NCI-H526 treated with DMSO at 0.1 percent for 48 hours (cell line): ENCODE data around the gene OR1J1.

Experiments used
- DNase-seq: peaks from one replicate; lab custom pipeline; 2025; lab: John Stamatoyannopoulos, UW

OR1J1 gene

GRCh38 chr9:122445155-122445749, 32.5 kb downstream of the OR1J1 start:
- no peak for DNase-seq

- no peak for DNase-seq
Measured at GRCh38 chr9:122444041-122444733, 33.5 kb downstream of the OR1J1 start.

GRCh38 chr9:122442568-122442967, 35.2 kb downstream of the OR1J1 start:
- no peak for DNase-seq
